Prostate gland (tissue), 2 donors: ENCODE data around the gene ENTPD1. TPM values are rescaled to one million over a fixed set of nuclear protein-coding genes. Genes with fewer than 3 reads are reported as not detected.
A peak's percentile ranks its signal among the peaks of the same experiment; 100 is the strongest.

ENCODE experiments used
- DNase-seq: peaks from one replicate; pipeline ENCODE4 v3.0.0-alpha.2; 2019; ENCODE audit warnings: low spot score
- H3K27ac ChIP-seq, 2 donors: fragments of 200-600 bp; sonication (generic); 2 replicates each; pipeline ENCODE4 v1.5.1; 2017 to 2019
- H3K27me3 ChIP-seq: fragments of 200-600 bp; sonication (generic); replicated peaks from 2 replicates; pipeline ENCODE4 v1.5.1; 2019; ENCODE audit not compliant: insufficient read depth
- H3K36me3 ChIP-seq, 2 donors: fragments of 200-600 bp; sonication (generic); 1 replicate in 1 of 2; 2 replicates in 1 of 2; pipeline versions ENCODE4 v1.5.1 to v1.8.1; 2017 to 2019
- H3K4me1 ChIP-seq: fragments of 200-600 bp; sonication (generic); replicated peaks from 2 replicates; pipeline ENCODE4 v1.5.1; 2019
- H3K4me3 ChIP-seq, 2 donors: fragments of 200-600 bp; sonication (generic); 2 replicates each; pipeline ENCODE4 v1.5.1; 2017 to 2019
- H3K9me3 ChIP-seq: fragments of 200-600 bp; sonication (generic); 2 replicates; pipeline ENCODE4 v1.5.1; 2017
- POLR2A ChIP-seq: fragments of 450-650 bp; IDR thresholded peaks from one replicate; pipeline ENCODE4 v1.6.1; 2016; ENCODE audit warnings: antibody characterized with exemption, mild to moderate bottlenecking
- POLR2AphosphoS5 ChIP-seq: sonication (generic); formaldehyde crosslinking; IDR thresholded peaks from one replicate; pipeline ENCODE4 v1.6.1; 2017; ENCODE audit warnings: antibody characterized with exemption
- WGBS: methylation state at CpG from one replicate; pipeline ENCODE4 v1.1.5; 2018; 5-methylcytosine and 5-hydroxymethylcytosine counted together
- intact Hi-C: fragments of 100-400 bp; cut with DNase I; formaldehyde crosslinking; loops from one replicate; pipeline ENCODE4 v1.14.2; 2022
- total RNA-seq, 2 donors: library from RNA; depleted of rRNA; stranded (reverse); fragments of >200 nt; gene quantifications; one replicate each; pipeline ENCODE4 v1.1.0, GENCODE V29; 2016
- TF ChIP-seq, protein P1 (sequence below), 4 experiments: fragments of 200-600 bp in 2 of 4; fragments of 450-650 bp in 2 of 4; sonication (generic) in 2 of 4; IDR thresholded peaks; 1 replicate in 3 of 4; 2 replicates in 1 of 4; pipeline ENCODE4 v1.5.1; 2016 to 2019; ENCODE audit warnings: antibody characterized with exemption in 4 of 4, mild to moderate bottlenecking in 2 of 4, moderate library complexity in 2 of 4

Gene ENTPD1, protein sequence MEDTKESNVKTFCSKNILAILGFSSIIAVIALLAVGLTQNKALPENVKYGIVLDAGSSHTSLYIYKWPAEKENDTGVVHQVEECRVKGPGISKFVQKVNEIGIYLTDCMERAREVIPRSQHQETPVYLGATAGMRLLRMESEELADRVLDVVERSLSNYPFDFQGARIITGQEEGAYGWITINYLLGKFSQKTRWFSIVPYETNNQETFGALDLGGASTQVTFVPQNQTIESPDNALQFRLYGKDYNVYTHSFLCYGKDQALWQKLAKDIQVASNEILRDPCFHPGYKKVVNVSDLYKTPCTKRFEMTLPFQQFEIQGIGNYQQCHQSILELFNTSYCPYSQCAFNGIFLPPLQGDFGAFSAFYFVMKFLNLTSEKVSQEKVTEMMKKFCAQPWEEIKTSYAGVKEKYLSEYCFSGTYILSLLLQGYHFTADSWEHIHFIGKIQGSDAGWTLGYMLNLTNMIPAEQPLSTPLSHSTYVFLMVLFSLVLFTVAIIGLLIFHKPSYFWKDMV
- total RNA-seq = 1 to 10 TPM; 7.0 to 9.3 TPM

DNA sequence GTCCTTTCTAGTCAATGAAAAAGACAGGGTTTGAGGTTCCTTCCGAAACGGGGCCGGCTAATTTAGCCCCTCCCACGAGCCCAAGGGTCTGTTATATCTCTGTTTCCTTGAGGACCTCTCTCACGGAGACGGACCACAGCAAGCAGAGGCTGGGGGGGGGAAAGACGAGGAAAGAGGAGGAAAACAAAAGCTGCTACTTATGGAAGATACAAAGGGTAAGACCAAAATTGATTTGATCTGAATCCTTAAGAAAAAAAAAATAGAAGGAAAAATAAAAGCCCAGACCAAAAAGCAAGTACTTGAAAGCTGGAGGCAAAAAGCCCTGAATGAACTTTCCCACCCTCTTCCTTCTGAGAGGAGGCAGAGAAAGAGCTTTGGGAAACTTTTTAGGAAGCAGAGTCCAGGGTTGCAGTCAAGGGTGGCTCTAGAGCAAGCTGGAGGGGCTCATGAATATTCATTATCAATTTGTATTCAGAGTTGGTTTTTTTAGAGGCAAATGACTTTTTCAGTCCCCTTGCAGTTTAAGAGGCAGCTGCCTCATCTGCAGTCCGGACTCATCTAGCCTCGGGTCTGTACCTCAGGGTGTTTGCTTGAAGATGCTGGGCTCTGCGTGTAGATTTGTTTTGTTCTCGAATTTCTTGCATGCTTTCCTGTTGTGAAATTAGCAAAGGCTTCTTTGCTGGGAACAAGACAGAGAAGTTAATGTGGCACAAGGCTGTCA, at the start of gene ENTPD1:
Gene ENTPD1 (plus strand): TSS at position 123 of the 721 bp plus-strand sequence. CDS start 77 bp downstream, at position 200.
- no peak for TF ChIP-seq POLR2AphosphoS5
- TF ChIP-seq POLR2A = no peak
- TF ChIP-seq, protein P1, sequence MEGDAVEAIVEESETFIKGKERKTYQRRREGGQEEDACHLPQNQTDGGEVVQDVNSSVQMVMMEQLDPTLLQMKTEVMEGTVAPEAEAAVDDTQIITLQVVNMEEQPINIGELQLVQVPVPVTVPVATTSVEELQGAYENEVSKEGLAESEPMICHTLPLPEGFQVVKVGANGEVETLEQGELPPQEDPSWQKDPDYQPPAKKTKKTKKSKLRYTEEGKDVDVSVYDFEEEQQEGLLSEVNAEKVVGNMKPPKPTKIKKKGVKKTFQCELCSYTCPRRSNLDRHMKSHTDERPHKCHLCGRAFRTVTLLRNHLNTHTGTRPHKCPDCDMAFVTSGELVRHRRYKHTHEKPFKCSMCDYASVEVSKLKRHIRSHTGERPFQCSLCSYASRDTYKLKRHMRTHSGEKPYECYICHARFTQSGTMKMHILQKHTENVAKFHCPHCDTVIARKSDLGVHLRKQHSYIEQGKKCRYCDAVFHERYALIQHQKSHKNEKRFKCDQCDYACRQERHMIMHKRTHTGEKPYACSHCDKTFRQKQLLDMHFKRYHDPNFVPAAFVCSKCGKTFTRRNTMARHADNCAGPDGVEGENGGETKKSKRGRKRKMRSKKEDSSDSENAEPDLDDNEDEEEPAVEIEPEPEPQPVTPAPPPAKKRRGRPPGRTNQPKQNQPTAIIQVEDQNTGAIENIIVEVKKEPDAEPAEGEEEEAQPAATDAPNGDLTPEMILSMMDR (IDR thresholded peaks at IDR 0.05) = no peak
- H3K27ac ChIP-seq = peak within 1 kb of the TSS; percentile 19 to 51
- DNase-seq = no peak
- no peaks in the 10 kb centered on the region for H3K27me3 ChIP-seq
- H3K36me3 ChIP-seq = no peaks in the 10 kb centered on the region
- under 1% methylated on average over 11 of the region's 11 CpGs for WGBS
- no peaks in the 10 kb centered on the region for H3K9me3 ChIP-seq
- H3K4me1 ChIP-seq = peaks cover 3% of the 10 kb centered on the region
- H3K4me3 ChIP-seq = peak within 1 kb of the TSS; percentile 7 to 11
- intact Hi-C loops = loop anchor here (5.0 kb wide), 1 partner anchor 86 kb away; no protein-coding TSS in a partner anchor

DNA sequence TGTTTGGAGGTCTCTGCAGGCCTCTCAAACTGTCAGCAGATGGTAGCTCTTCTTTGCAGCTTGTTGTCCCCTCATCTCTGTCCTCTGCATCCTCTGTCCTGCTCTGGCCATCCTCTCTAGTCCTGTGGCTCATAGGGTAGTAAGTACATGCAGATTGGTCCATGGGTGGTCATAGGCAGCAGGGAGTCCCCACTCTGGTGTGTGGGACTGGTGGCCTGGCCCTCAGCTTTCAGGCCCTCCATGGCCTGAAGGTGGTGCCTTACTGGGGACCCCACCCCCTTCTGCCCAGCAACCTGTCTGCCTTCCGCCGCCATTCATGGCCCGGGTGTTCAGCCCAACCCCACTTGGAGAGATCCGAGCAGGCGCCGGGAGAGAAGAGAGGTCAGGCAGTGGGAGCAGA, 49.4 kb upstream of the ENTPD1 start:
- WGBS = 61% methylated on average over 6 of the region's 6 CpGs
- H3K36me3 ChIP-seq = no peaks in the 10 kb centered on the region
- no peak overlapping the region for H3K27ac ChIP-seq
- H3K9me3 ChIP-seq = no peaks in the 10 kb centered on the region
- intact Hi-C loops = no loop called here
- H3K4me1 ChIP-seq = no peaks in the 10 kb centered on the region
- no peaks in the 10 kb centered on the region for H3K27me3 ChIP-seq
- TF ChIP-seq POLR2AphosphoS5 = no peak
- TF ChIP-seq, protein P1 (IDR thresholded peaks at IDR 0.05) = no peak
- TF ChIP-seq POLR2A = no peak
- DNase-seq = no peak
- no peak overlapping the region for H3K4me3 ChIP-seq

DNA sequence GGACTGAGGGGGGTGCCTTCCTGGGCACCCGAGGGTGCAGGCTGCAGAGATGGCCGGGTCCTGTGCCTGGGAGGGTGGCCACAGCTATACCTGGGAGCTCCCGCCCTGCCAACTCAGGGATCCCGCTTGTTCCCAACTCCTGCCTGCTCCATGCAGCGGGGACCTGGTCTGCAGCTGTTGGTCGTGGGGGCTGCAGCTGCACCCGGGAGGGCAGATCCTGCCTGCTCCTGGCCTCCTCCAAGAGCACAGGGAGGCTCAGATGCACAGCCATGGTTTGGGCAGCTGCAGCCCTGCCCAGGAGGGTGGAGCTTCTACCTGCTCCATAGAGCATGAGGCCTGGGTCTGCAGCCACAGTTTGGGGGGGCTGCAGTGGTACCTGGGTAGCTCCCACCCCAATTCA, 49.0 kb upstream of the ENTPD1 start:
- DNase-seq = no peak
- WGBS = 98% methylated on average over 5 of the region's 7 CpGs

GRCh38 chr10:95711492-95711891, 44.5 kb upstream of the ENTPD1 start:
- no peak for TF ChIP-seq POLR2A
- TF ChIP-seq, protein P1 (IDR thresholded peaks at IDR 0.05) = no peak
- TF ChIP-seq POLR2AphosphoS5 = no peak
- H3K27me3 ChIP-seq = no peaks in the 10 kb centered on the region
- H3K9me3 ChIP-seq = no peaks in the 10 kb centered on the region
- H3K4me1 ChIP-seq = no peaks in the 10 kb centered on the region
- no peak overlapping the region for H3K4me3 ChIP-seq
- H3K27ac ChIP-seq = no peak overlapping the region
- DNase-seq = no peak
- intact Hi-C loops = no loop called here
- H3K36me3 ChIP-seq = no peaks in the 10 kb centered on the region
- WGBS = 79% methylated on average over 4 of the region's 4 CpGs

More for the DNA sequence above, 49.0 kb upstream of the ENTPD1 start:
- Histone ChIP-seq H3K4me3 (no peak overlapping the region), H3K36me3 (no peaks in the 10 kb centered on the region), H3K9me3 (no peaks in the 10 kb centered on the region), H3K27me3 (no peaks in the 10 kb centered on the region), H3K27ac (no peak overlapping the region), H3K4me1 (no peaks in the 10 kb centered on the region)
- no peak for TF ChIP-seq POLR2AphosphoS5
- no peak for TF ChIP-seq POLR2A
- TF ChIP-seq, protein P1 (IDR thresholded peaks at IDR 0.05) = no peak
- intact Hi-C loops = no loop called here
